Mesenchymal stem cell (in vitro differentiated cells and primary cell): Measurements from ENCODE around the gene SPSB2.
"Not testable (repeated sequence)": the region's sequence is repeated elsewhere in the genome, so short reads cannot be mapped to it uniquely, and the experiment has no call there.

Source experiments
- DNase-seq: peaks from one replicate; pipeline ENCODE4 v3.0.0-alpha.2; 2013
- H2AFZ ChIP-seq: one replicate; pipeline ENCODE4 v1.6.1; 2013; ENCODE audit warnings: low read depth, mild to moderate bottlenecking, control low read depth, inconsistent platforms, low read length, moderate library complexity
- H2AK5ac ChIP-seq: 2 replicates; pipeline ENCODE4 v1.6.1; 2013; ENCODE audit warnings: low read length, moderate library complexity, mild to moderate bottlenecking, inconsistent platforms; ENCODE audit not compliant: severe bottlenecking
- H2BK120ac ChIP-seq: one replicate; pipeline ENCODE4 v1.6.1; 2013; ENCODE audit warnings: low read depth, mild to moderate bottlenecking, inconsistent platforms, low read length, moderate library complexity
- H2BK12ac ChIP-seq, 2 experiments: one replicate each; pipeline ENCODE4 v1.6.1; 2013; ENCODE audit warnings: inconsistent platforms in 2 of 2, low read length in 2 of 2, mild to moderate bottlenecking in 2 of 2, moderate library complexity in 2 of 2, control low read depth in 1 of 2
- H2BK15ac ChIP-seq: one replicate; pipeline ENCODE4 v1.6.1; 2013; ENCODE audit warnings: mild to moderate bottlenecking, low read depth, inconsistent platforms; ENCODE audit not compliant: poor library complexity, severe bottlenecking
- H2BK5ac ChIP-seq: 2 replicates; pipeline ENCODE4 v1.6.1; 2013; ENCODE audit warnings: low read depth, mild to moderate bottlenecking, low read length, control low read depth, inconsistent platforms; ENCODE audit not compliant: poor library complexity, severe bottlenecking
- H3K14ac ChIP-seq, 2 experiments: one replicate each; pipeline ENCODE4 v1.6.1; 2013; ENCODE audit warnings: inconsistent platforms in 2 of 2, low read length in 2 of 2, control low read depth in 1 of 2, mild to moderate bottlenecking in 1 of 2, moderate library complexity in 1 of 2
- H3K18ac ChIP-seq, 2 experiments: one replicate each; pipeline ENCODE4 v1.6.1; 2013; ENCODE audit warnings: inconsistent platforms in 2 of 2, low read length in 2 of 2, control low read depth in 1 of 2, low read depth in 1 of 2, mild to moderate bottlenecking in 1 of 2
- H3K23ac ChIP-seq, 2 experiments: one replicate each; pipeline ENCODE4 v1.6.1; 2013; ENCODE audit warnings: inconsistent platforms in 2 of 2, low read length in 2 of 2, mild to moderate bottlenecking in 2 of 2, moderate library complexity in 2 of 2, control low read depth in 1 of 2
- H3K27ac ChIP-seq: 2 replicates; pipeline ENCODE4 v1.5.1; 2013; ENCODE audit warnings: mild to moderate bottlenecking, moderate library complexity, low read length, control low read depth, inconsistent platforms; ENCODE audit not compliant: poor library complexity, severe bottlenecking
- H3K27me3 ChIP-seq, 2 experiments: 2 replicates each; pipeline versions ENCODE4 v1.6.1 to v1.7.0; 2013; ENCODE audit warnings: low read length in 2 of 2, mild to moderate bottlenecking in 2 of 2, moderate library complexity in 2 of 2, control low read depth in 1 of 2, inconsistent platforms in 1 of 2; ENCODE audit not compliant: control insufficient read depth in 1 of 2, insufficient read depth in 1 of 2
- H3K36me3 ChIP-seq, 2 experiments: 2 replicates each; pipeline versions ENCODE4 v1.6.1 to v1.7.0; 2013; ENCODE audit warnings: low read length in 2 of 2, control low read depth in 1 of 2, inconsistent platforms in 1 of 2, low read depth in 1 of 2, mild to moderate bottlenecking in 1 of 2; ENCODE audit not compliant: insufficient read depth in 2 of 2, control insufficient read depth in 1 of 2
- H3K4ac ChIP-seq, 2 experiments: one replicate each; pipeline ENCODE4 v1.6.1; 2013; ENCODE audit warnings: inconsistent platforms in 2 of 2, low read length in 2 of 2, mild to moderate bottlenecking in 2 of 2, moderate library complexity in 2 of 2, control low read depth in 1 of 2, low read depth in 1 of 2
- H3K4me1 ChIP-seq: 2 replicates; pipeline ENCODE4 v1.6.1; 2013; ENCODE audit warnings: low read depth, low read length, control low read depth; ENCODE audit not compliant: control insufficient read depth, insufficient read depth
- H3K4me2 ChIP-seq: 2 replicates; pipeline ENCODE4 v1.6.1; 2013; ENCODE audit warnings: low read length, mild to moderate bottlenecking, inconsistent platforms; ENCODE audit not compliant: poor library complexity, severe bottlenecking
- H3K4me3 ChIP-seq, 2 experiments: 2 replicates each; pipeline versions ENCODE4 v1.5.1 to v1.7.0; 2013; ENCODE audit warnings: low read length in 2 of 2, mild to moderate bottlenecking in 2 of 2, control low read depth in 1 of 2, low read depth in 1 of 2; ENCODE audit not compliant: insufficient read depth in 1 of 2
- H3K79me1 ChIP-seq: replicated peaks from 2 replicates; pipeline ENCODE4 v1.6.1; 2013; ENCODE audit warnings: mild to moderate bottlenecking, control low read depth, low read length, inconsistent platforms; ENCODE audit not compliant: poor library complexity, severe bottlenecking
- H3K9ac ChIP-seq: 2 replicates; pipeline ENCODE4 v1.7.0; 2013; ENCODE audit warnings: mild to moderate bottlenecking, low read length, moderate library complexity
- H3K9me3 ChIP-seq: 2 replicates; pipeline ENCODE4 v1.7.0; 2013; ENCODE audit warnings: mild to moderate bottlenecking, low read length; ENCODE audit not compliant: control insufficient read depth
- H4K8ac ChIP-seq: one replicate; pipeline ENCODE4 v1.6.1; 2013; ENCODE audit warnings: inconsistent platforms, mild to moderate bottlenecking, low read length, moderate library complexity
- H4K91ac ChIP-seq: one replicate; pipeline ENCODE4 v1.6.1; 2013; ENCODE audit warnings: mild to moderate bottlenecking, low read length, inconsistent platforms
- WGBS: methylation state at CpG from one replicate; pipeline ENCODE4 v1.1.7; 2013; ENCODE audit warnings: mixed read lengths; 5-methylcytosine and 5-hydroxymethylcytosine counted together

Gene SPSB2

GRCh38 chr12:6888360-6888759 is 15.3 kb upstream of the SPSB2 start:
- Histone ChIP-seq H2AFZ (no peak overlapping the region), H4K8ac (no peak overlapping the region), H3K79me1 (peaks cover 6% of the 10 kb centered on the region), H3K4ac (no peak overlapping the region), H3K9ac (no peak overlapping the region), H3K9me3 (no peaks in the 10 kb centered on the region), H2BK15ac (no peak overlapping the region), H3K14ac (no peak overlapping the region), H3K23ac (no peak overlapping the region), H2BK5ac (no peak overlapping the region), H3K4me1 (peaks cover 12% of the 10 kb centered on the region), H3K4me3 (no peak overlapping the region), H4K91ac (no peak overlapping the region), H2BK12ac (no peak overlapping the region), H2AK5ac (no peak overlapping the region), H3K4me2 (no peak overlapping the region), H3K27ac (no peak overlapping the region), H3K27me3 (no peaks in the 10 kb centered on the region), H3K36me3 (peaks cover 15 to 24% of the 10 kb centered on the region in 2 experiments), H2BK120ac (no peak overlapping the region), H3K18ac (no peak overlapping the region)
- no peak for DNase-seq
- 91% methylated on average over 2 of the region's 2 CpGs for WGBS

GRCh38 chr12:6887460-6887859 is 14.4 kb upstream of the SPSB2 start:
- WGBS, result 98% methylated on average over 7 of the region's 8 CpGs
- DNase-seq, result no peak
- Histone ChIP-seq H2AK5ac (peak overlapping the region; percentile 63), H4K8ac (no peak overlapping the region), H2BK120ac (no peak overlapping the region), H3K36me3 (peaks cover 15 to 25% of the 10 kb centered on the region in 2 experiments), H3K27ac (peak overlapping the region; percentile 21), H3K23ac (no peak overlapping the region), H2BK12ac (no peak overlapping the region), H3K9ac (no peak overlapping the region), H3K27me3 (no peaks in the 10 kb centered on the region), H3K4me3 (no peak overlapping the region), H3K4me2 (no peak overlapping the region), H2AFZ (no peak overlapping the region), H3K14ac (no peak overlapping the region), H2BK5ac (no peak overlapping the region), H3K79me1 (peaks cover 6% of the 10 kb centered on the region), H4K91ac (no peak overlapping the region), H3K18ac (no peak overlapping the region), H3K4me1 (peaks cover 12% of the 10 kb centered on the region), H3K4ac (no peak overlapping the region), H3K9me3 (no peaks in the 10 kb centered on the region), H2BK15ac (no peak overlapping the region)

DNA sequence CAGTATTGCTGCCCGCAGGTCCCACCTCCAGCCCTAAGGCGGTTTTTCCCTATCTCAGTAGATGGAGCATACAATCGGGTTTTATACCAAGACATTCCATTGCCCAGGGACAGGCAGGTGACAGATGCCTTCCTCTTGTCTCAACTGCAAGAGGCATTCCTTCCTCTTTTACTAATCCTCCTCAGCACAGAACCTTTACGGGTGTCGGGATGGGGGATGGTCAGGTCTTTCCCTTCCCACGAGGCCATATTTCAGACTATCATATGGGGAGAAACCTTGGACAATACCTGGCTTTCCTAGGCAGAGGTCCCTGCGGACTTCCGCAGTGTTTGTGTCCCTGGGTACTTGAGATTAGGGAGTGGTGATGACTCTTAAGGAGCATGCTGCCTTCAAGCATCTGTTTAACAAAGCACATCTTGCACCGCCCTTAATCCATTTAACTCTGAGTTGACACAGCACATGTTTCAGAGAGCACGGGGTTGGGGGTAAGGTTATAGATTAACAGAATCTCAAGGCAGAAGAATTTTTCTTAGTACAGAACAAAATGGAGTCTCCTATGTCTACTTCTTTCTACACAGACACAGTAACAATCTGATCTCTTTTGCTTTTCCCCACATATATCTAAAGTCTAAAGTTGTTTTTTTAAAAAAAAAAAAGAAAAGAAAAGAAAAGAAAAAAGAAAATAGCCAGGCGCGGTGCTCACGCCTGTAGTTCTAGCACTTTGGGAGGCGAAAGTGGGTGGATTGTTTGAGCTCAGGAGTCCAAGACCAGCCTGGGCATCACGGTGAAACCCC is 13.3 kb upstream of the SPSB2 start:
- not testable (repeated sequence) for H2BK120ac ChIP-seq, H3K9ac ChIP-seq, H2BK12ac ChIP-seq, H3K18ac ChIP-seq, H2BK15ac ChIP-seq, H3K27me3 ChIP-seq, H3K4me3 ChIP-seq, H4K91ac ChIP-seq, H3K79me1 ChIP-seq, H3K9me3 ChIP-seq, H3K4me2 ChIP-seq, H3K14ac ChIP-seq, H2AFZ ChIP-seq, H4K8ac ChIP-seq, H3K4ac ChIP-seq, H3K23ac ChIP-seq, DNase-seq
- WGBS, result 64% methylated on average over 4 of the region's 15 CpGs
- H3K36me3 ChIP-seq, result peaks cover 15 to 25% of the 10 kb centered on the region in 2 experiments
- peak overlapping the region; percentile 90 for H2BK5ac ChIP-seq
- peak overlapping the region; percentile 82 for H2AK5ac ChIP-seq
- peak overlapping the region; percentile 79 for H3K27ac ChIP-seq
- H3K4me1 ChIP-seq, result peaks cover 11% of the 10 kb centered on the region

- Histone ChIP-seq H3K9me3 (no peaks in the 10 kb centered on the region), H3K4ac (no peak overlapping the region), H2BK5ac (no peak overlapping the region), H4K91ac (no peak overlapping the region), H3K4me1 (peaks cover 19% of the 10 kb centered on the region), H2BK12ac (no peak overlapping the region), H2BK120ac (no peak overlapping the region), H3K36me3 (peaks cover 15 to 25% of the 10 kb centered on the region in 2 experiments), H3K9ac (no peak overlapping the region), H3K18ac (no peak overlapping the region), H2BK15ac (no peak overlapping the region), H3K14ac (no peak overlapping the region), H2AK5ac (peak overlapping the region; percentile 13), H3K27me3 (no peaks in the 10 kb centered on the region), H4K8ac (no peak overlapping the region), H2AFZ (no peak overlapping the region), H3K4me3 (no peak overlapping the region), H3K79me1 (peaks cover 14% of the 10 kb centered on the region), H3K27ac (no peak overlapping the region), H3K23ac (no peak overlapping the region), H3K4me2 (no peak overlapping the region)
- 90% methylated on average over 22 of the region's 22 CpGs for WGBS
- DNase-seq, result no peak
Measured at GRCh38 chr12:6884539-6884938, 11.4 kb upstream of the SPSB2 start.
